ENCODE measurements around the gene FARP2. TPM values are rescaled to one million over a fixed set of nuclear protein-coding genes. Genes with fewer than 3 reads are reported as not detected.

FARP2 gene
- total and polyA plus RNA-seq, 2 of the 4 experiments (the other 2 are of a cell fraction) = 17.1 to 30.8 TPM

DNA sequence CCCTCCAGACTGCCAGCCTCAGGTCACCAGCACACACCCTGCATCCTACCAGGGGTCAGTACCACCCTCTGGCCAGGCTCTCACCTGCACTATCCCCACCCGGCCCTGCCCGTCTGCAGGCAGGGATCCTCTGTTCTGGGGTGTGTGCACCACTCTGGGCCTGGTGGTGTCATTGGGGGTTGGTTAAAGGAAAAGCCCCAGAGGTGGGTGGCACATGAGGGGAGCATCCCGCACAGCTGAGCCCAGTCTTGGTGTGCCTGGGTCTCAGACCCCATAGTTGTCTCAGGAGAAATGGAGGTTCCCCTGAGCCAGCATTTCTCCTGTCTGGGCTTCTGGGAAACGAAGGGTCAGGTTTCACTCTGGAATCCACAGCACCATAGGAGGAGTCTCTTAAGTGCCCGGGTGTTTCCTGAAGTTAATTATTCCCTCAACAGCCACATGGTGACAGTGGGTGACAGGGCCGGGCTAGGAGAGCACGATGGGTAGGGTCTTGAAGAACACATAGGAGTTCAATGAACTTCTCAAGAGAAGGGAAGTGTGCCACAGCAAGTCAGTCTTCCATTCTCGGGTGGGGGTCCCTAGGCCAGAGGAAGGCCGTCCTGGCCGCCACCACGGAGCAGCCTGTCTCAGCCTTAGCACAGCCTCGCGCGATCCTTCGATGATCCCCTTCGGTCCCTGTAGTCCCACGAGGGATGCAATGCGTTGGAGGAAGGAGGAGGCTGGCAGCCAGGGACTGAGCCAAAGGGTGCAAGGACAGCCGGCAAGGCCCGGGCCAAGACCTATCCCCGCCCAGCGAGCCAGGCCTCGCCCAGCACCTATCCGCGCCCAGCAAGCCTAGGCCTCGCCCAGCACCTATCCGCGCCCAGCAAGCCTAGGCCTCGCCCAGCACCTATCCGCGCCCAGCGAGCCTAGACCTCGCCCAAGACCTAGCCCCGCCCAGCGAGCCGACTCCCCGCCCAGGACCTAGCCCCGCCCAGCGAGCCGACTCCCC, 1.1 kb upstream of the FARP2 start:
- Histone ChIP-seq H4K91ac (ENCODE audit: insufficient read depth, low read depth, low read length) (peak overlapping the region; percentile 41; the same call in 1 of the 2 replicates), H4K5ac (ENCODE audit: low read depth, low read length) (peak overlapping the region; percentile 42; the same call in 1 of the 2 replicates)

More for the DNA sequence above, 1.1 kb upstream of the FARP2 start:
- in situ Hi-C loops (cut with MboI; ENCODE audit: low sequenced_read_pairs) = no loop called here
- intact Hi-C loops (cut with micrococcal nuclease) = loop anchor here (5.0 kb wide), 4 partner anchors 98 to 302 kb away; partner anchors contain the start of genes ATG4B, BOK and THAP4
- H2AK9ac ChIP-seq (replicated peaks; ENCODE audit: low read depth, low read length, poor library complexity) = peak overlapping the region; percentile 91
- dilution Hi-C loops (cut with HindIII; ENCODE audit: low sequenced_read_pairs, unreplicated experiment) = no loop called here
- peak overlapping the region; percentile 78 for H3K4ac ChIP-seq (ENCODE audit: low read depth, low read length)
- H3K4me1 ChIP-seq (ENCODE audit: control insufficient read depth, insufficient read depth, low read length) = peaks cover 8% of the 10 kb centered on the region
- ChIA-PET POLR2A (ENCODE audit: unreplicated experiment) (no interaction called here), CTCF (no interaction called here)
- H4K20me1 ChIP-seq (ENCODE audit: insufficient read depth, low read length) = peaks cover 49% of the 10 kb centered on the region
- no peaks in the 10 kb centered on the region for H3K9me3 ChIP-seq (ENCODE audit: control insufficient read depth, insufficient read depth, low read length)
- TF ChIP-seq, protein P1, sequence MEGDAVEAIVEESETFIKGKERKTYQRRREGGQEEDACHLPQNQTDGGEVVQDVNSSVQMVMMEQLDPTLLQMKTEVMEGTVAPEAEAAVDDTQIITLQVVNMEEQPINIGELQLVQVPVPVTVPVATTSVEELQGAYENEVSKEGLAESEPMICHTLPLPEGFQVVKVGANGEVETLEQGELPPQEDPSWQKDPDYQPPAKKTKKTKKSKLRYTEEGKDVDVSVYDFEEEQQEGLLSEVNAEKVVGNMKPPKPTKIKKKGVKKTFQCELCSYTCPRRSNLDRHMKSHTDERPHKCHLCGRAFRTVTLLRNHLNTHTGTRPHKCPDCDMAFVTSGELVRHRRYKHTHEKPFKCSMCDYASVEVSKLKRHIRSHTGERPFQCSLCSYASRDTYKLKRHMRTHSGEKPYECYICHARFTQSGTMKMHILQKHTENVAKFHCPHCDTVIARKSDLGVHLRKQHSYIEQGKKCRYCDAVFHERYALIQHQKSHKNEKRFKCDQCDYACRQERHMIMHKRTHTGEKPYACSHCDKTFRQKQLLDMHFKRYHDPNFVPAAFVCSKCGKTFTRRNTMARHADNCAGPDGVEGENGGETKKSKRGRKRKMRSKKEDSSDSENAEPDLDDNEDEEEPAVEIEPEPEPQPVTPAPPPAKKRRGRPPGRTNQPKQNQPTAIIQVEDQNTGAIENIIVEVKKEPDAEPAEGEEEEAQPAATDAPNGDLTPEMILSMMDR (conservative IDR thresholded peaks at IDR 0.05; ENCODE audit: low read depth, low read length) = no peak
- TF ChIP-seq SMC3 (IDR thresholded peaks at IDR 0.05; ENCODE audit: low read depth, low read length) (no peak), BHLHE40 (IDR thresholded peaks at IDR 0.05; ENCODE audit: low read depth, low read length) (no peak), POLR2A (IDR thresholded peaks at IDR 0.05; ENCODE audit: low read depth, low read length) (no peak), MAFK (IDR thresholded peaks at IDR 0.05; ENCODE audit: low read depth, low read length) (no peak), RAD21 (IDR thresholded peaks at IDR 0.05; ENCODE audit: low read length) (no peak), CHD1 (IDR thresholded peaks at IDR 0.05; ENCODE audit: low read depth, low read length) (no peak), MXI1 (IDR thresholded peaks at IDR 0.05; ENCODE audit: borderline replicate concordance, low read depth, low read length) (no peak), NFE2L2 (IDR thresholded peaks at IDR 0.05; ENCODE audit: low read depth, low read length) (no peak)
- TF ChIP-seq, protein P2, sequence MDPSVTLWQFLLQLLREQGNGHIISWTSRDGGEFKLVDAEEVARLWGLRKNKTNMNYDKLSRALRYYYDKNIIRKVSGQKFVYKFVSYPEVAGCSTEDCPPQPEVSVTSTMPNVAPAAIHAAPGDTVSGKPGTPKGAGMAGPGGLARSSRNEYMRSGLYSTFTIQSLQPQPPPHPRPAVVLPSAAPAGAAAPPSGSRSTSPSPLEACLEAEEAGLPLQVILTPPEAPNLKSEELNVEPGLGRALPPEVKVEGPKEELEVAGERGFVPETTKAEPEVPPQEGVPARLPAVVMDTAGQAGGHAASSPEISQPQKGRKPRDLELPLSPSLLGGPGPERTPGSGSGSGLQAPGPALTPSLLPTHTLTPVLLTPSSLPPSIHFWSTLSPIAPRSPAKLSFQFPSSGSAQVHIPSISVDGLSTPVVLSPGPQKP (IDR thresholded peaks at IDR 0.05; ENCODE audit: borderline replicate concordance, low read depth, low read length) = no peak
- H3K27me3 ChIP-seq (ENCODE audit: control insufficient read depth, insufficient read depth, low read length) = no peaks in the 10 kb centered on the region
- no peak overlapping the region for H3K23ac ChIP-seq (ENCODE audit: low read depth, low read length)
- H3K9me1 ChIP-seq (ENCODE audit: insufficient read depth, low read length) = peaks cover 18% of the 10 kb centered on the region
- 0 out of 2 replicates have a peak overlapping the region, but pooled peaks have one; percentile 27 for H3K4me3 ChIP-seq (ENCODE audit: insufficient read depth, low read depth, low read length)
- H2BK5ac ChIP-seq (ENCODE audit: low read depth, low read length, poor library complexity, severe bottlenecking) = peak overlapping the region; percentile 20
- no peak overlapping the region for H2BK20ac ChIP-seq (ENCODE audit: low read depth, low read length)
- H3K9ac ChIP-seq (ENCODE audit: low read depth, low read length) = no peak overlapping the region
- H3K36me3 ChIP-seq (ENCODE audit: control insufficient read depth, insufficient read depth, low read length) = peaks cover 33% of the 10 kb centered on the region
- DNase-seq = peak; percentile 51
- no peak overlapping the region for H3K56ac ChIP-seq (ENCODE audit: extremely low read depth, insufficient read depth, low read length)
- H3K79me1 ChIP-seq (ENCODE audit: low read depth in 1 of 2, low read length in 2 of 2) = peaks cover 19 to 58% of the 10 kb centered on the region in 2 experiments
- ATAC-seq (ENCODE audit: low read depth) = peak; percentile 9
- no peak overlapping the region for H2BK120ac ChIP-seq (ENCODE audit: low read depth, low read length)
- peak overlapping the region; percentile 57 for H3K4me2 ChIP-seq (ENCODE audit: low read depth, low read length)
- H2AFZ ChIP-seq (replicated peaks; ENCODE audit: low read length, poor library complexity) = peak overlapping the region; percentile 80
- peak overlapping the region; percentile 90 for H2AK5ac ChIP-seq (ENCODE audit: low read depth, low read length)
- WGBS, 2 experiments (ENCODE audit: extremely low coverage in 2 of 2, insufficient read length in 1 of 2) = 50% methylated on average over 14 of the region's 40 CpGs; no CpG with 5 or more reads in 1 of the 2 experiments
- H4K8ac ChIP-seq (ENCODE audit: low read depth in 2 of 2, low read length in 2 of 2) = peak overlapping the region in 1 of 2 experiments; percentile 67; a peak in 1 of 4 replicates
- BruUV-seq (replicated peaks) = no TSS peak
- H3K27ac ChIP-seq (ENCODE audit: insufficient read depth, low read length) = peak overlapping the region; percentile 32; the same call in 1 of the 2 replicates
- H3K18ac ChIP-seq (ENCODE audit: low read depth, low read length) = no peak overlapping the region
- H3K14ac ChIP-seq (replicated peaks; ENCODE audit: low read depth, low read length) = no peak overlapping the region
- H2BK15ac ChIP-seq (ENCODE audit: low read depth, low read length) = no peak overlapping the region

Measured in IMR-90 (cell line).